Measurements from ENCODE around the gene ZYX. TPM values are rescaled to one million over a fixed set of nuclear protein-coding genes. Genes with fewer than 3 reads are reported as not detected.
A peak's percentile ranks its signal among the peaks of the same experiment; 100 is the strongest.

ZYX gene
- total RNA-seq, 1 experiment from 2014 or later = 179 TPM

- TF ChIP-seq FOXP4 (CRISPR knock-in tag; IDR thresholded peaks at IDR 0.05) (peak; percentile 92), HMGXB4 (CRISPR knock-in tag; IDR thresholded peaks at IDR 0.05) (peak; percentile 80), FOXK1 (CRISPR knock-in tag; IDR thresholded peaks at IDR 0.05) (0 out of 2 replicates have a peak, but pooled peaks have one; percentile 18), SP1 (CRISPR knock-in tag; conservative IDR thresholded peaks at IDR 0.05) (0 out of 2 replicates have a peak, but pooled peaks have one; percentile 50), PRDM15 (CRISPR knock-in tag; IDR thresholded peaks at IDR 0.05) (peak; percentile 90), MAX (CRISPR knock-in tag; IDR thresholded peaks at IDR 0.05) (peak; percentile 74), ATF6 (CRISPR knock-in tag; IDR thresholded peaks at IDR 0.05) (no peak)
Observed at GRCh38 chr7:143345428-143345900, 35.7 kb upstream of the ZYX start (continued).

GRCh38 chr7:143346018-143346417 lies 35.1 kb upstream of the ZYX start:
- DNase-seq (ENCODE audit: low spot score) (peak; percentile 26), ATAC-seq (peak; percentile 48)
- peaks cover 21% of the 10 kb centered on the region for H3K27me3 Mint-ChIP-seq (ENCODE audit: low read depth)
- CTCF ChIA-PET = interaction anchor here (0.6 to 2.7 kb wide), 26 partner anchors 9 to 430 kb away, joined by 3 to 30 read pairs (median 5); partner anchors contain the start of genes CLCN1 and FAM131B
- H3K4me1 Mint-ChIP-seq = peaks cover 21% of the 10 kb centered on the region
- H3K9me3 Mint-ChIP-seq = peaks cover 5% of the 10 kb centered on the region; the same call in 1 of the 2 replicates
- TF ChIP-seq HMGXB4 (CRISPR knock-in tag; IDR thresholded peaks at IDR 0.05) (no peak), ZNF263 (CRISPR knock-in tag; IDR thresholded peaks at IDR 0.05; ENCODE audit: low read depth) (no peak), ZNF317 (CRISPR knock-in tag; IDR thresholded peaks at IDR 0.05; ENCODE audit: borderline replicate concordance, low read depth) (no peak), USF2 (CRISPR knock-in tag; IDR thresholded peaks at IDR 0.05) (no peak)
- no peak overlapping the region for H3K27ac Mint-ChIP-seq
- peak overlapping the region; percentile 79 for H3K4me3 Mint-ChIP-seq
- POLR2A ChIA-PET = interaction anchor here (0.9 to 1.1 kb wide), 2 partner anchors 10 to 17 kb away, joined by 3 read pairs; no protein-coding TSS in a partner anchor
- H3K36me3 Mint-ChIP-seq = no peaks in the 10 kb centered on the region

Data from WTC11 (cell line).